Subcutaneous adipose tissue (tissue), 4 donors: ENCODE data around the gene ZC3H12A. TPM values are rescaled to one million over a fixed set of nuclear protein-coding genes. Genes with fewer than 3 reads are reported as not detected.

Source experiments
- CTCF ChIP-seq: fragments of 450-650 bp; IDR thresholded peaks from one replicate; pipeline ENCODE4 v1.5.1; 2016; ENCODE audit warnings: low read depth, mild to moderate bottlenecking, control low read depth, antibody characterized with exemption, moderate library complexity
- total RNA-seq, 4 donors: library from RNA; depleted of rRNA; stranded (reverse); fragments of >200 nt; gene quantifications; one replicate each; pipeline ENCODE4 v1.1.0, GENCODE V29; 2016

ZC3H12A gene
- total RNA-seq = 10 to 100 TPM in 1 of 4 donors, 1 to 10 TPM in 3; 3.2 to 17.3 (median 5.3) TPM

GRCh38 chr1:37474046-37474696 lies at the start of gene ZC3H12A:
Gene ZC3H12A, plus strand, starts transcription at chr1:37474580. Its CDS starts 917 bp downstream, at chr1:37475497.
- no peak for TF ChIP-seq CTCF

GRCh38 chr1:37425221-37425620 lies 49.2 kb upstream of the ZC3H12A start:
- TF ChIP-seq CTCF = no peak

- TF ChIP-seq CTCF = no peak
Observed at GRCh38 chr1:37429029-37429428, 45.4 kb upstream of the ZC3H12A start.

- TF ChIP-seq CTCF = no peak
Observed at GRCh38 chr1:37430103-37430985, 44.0 kb upstream of the ZC3H12A start.

DNA sequence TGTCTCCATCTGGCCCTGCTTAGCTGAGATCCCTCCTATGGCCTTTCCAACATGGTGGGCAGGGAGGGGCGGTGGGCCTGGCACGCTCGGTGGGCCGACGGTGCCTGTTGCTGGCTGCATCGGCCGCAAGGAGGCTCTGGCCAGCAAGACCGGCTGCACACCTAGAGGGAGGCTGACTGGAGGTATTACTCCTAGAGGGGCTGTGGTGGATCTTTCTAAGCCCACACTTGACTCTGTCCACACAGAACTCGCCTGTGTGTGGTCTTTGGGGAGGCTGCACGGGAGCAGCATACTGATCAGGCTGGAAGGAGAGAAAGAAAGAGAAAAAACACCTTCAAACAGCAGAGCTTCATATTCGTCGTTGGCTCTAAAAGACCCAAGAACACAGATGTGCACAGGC lies 41.7 kb upstream of the ZC3H12A start:
- no peak for TF ChIP-seq CTCF

GRCh38 chr1:37433171-37433570 lies 41.2 kb upstream of the ZC3H12A start:
- TF ChIP-seq CTCF = no peak
